Measurements from ENCODE around the gene SHISA5.

Gene SHISA5

DNA sequence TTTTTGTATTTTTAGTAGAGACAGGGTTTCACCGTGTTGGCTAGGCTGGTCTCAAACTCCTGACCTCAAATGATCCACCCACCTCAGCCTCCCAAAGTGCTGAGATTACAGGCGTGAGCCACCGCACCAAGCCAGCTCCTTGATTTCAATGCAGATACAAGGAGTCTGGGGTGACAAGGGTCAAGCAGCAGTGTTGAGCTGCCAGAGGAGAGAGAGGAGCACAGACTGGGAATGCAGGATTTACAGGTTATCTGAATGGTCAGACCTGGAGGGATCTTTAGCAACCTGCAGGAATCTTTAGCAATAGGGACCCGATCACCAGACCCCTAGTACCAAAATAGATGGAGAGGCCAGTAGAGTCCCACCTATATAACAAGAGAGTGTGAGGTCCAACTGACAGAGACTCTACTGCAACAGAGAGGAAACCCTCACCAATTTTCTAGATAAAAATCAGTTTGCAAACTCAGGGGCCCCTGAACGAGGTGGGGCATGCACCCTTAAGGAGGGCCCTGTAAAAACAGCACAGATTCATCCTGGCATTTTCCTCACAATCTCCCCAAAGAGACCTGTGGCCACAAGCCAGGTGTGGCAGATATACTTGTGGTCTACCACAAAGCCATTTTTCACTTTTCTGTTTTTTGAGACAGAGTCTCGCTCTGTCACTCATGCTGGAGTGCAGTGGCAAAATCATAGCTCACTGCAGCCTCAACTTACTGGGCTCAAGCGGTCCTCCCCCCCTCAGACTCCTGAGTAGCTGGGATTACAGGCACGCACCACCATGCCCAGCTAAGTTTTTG is 10.7 kb upstream of the SHISA5 start:
- H3K4me1 ChIP-seq (ENCODE audit: low read length) = peaks cover 3% of the 10 kb centered on the region; the same call in 1 of the 2 replicates
- H3K79me2 ChIP-seq (ENCODE audit: low read length) = no peaks in the 10 kb centered on the region
- TF ChIP-seq, protein P1, sequence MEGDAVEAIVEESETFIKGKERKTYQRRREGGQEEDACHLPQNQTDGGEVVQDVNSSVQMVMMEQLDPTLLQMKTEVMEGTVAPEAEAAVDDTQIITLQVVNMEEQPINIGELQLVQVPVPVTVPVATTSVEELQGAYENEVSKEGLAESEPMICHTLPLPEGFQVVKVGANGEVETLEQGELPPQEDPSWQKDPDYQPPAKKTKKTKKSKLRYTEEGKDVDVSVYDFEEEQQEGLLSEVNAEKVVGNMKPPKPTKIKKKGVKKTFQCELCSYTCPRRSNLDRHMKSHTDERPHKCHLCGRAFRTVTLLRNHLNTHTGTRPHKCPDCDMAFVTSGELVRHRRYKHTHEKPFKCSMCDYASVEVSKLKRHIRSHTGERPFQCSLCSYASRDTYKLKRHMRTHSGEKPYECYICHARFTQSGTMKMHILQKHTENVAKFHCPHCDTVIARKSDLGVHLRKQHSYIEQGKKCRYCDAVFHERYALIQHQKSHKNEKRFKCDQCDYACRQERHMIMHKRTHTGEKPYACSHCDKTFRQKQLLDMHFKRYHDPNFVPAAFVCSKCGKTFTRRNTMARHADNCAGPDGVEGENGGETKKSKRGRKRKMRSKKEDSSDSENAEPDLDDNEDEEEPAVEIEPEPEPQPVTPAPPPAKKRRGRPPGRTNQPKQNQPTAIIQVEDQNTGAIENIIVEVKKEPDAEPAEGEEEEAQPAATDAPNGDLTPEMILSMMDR (IDR thresholded peaks at IDR 0.05; ENCODE audit: low read depth, low read length) = no peak
- no peak for TF ChIP-seq EZH2phosphoT487 (IDR thresholded peaks at IDR 0.05; ENCODE audit: low read depth)
- peaks cover 6% of the 10 kb centered on the region for H3K27me3 ChIP-seq (ENCODE audit: low read depth, low read length)
- no peak overlapping the region for H3K27ac ChIP-seq (ENCODE audit: low read length)
- no peaks in the 10 kb centered on the region for H4K20me1 ChIP-seq (ENCODE audit: insufficient read depth, low read length)
- H3K36me3 ChIP-seq (replicated peaks; ENCODE audit: low read depth, low read length) = peaks cover 4% of the 10 kb centered on the region
- H3K9ac ChIP-seq (ENCODE audit: low read length) = no peak overlapping the region
- no peak overlapping the region for H2AFZ ChIP-seq (ENCODE audit: low read depth, low read length)
- H3K4me2 ChIP-seq (ENCODE audit: low read length) = no peak overlapping the region
- no peaks in the 10 kb centered on the region for H3K9me3 ChIP-seq (ENCODE audit: insufficient read depth, low read length)
- H3K4me3 ChIP-seq (ENCODE audit: low read length) = no peak overlapping the region

DNA sequence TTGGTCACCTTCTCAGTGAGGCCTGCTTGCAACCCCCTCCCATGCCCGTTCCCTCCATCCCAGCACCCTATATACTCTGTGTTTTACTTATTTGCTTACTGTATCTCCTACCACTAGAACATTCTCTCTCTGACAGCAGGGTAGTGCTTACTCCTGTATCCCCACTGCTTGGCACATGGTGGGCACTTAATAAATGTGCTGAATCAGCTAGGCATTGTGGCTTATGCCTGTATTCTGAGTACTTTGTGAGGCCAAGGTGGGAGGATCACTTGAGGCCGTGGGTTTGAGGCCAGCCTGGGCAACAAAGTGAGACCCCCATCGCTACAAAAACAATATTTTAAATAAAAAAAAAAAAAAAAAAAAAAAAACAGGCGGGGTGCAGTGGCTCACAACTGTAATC is 7.6 kb upstream of the SHISA5 start:
- Histone ChIP-seq H3K4me3 (ENCODE audit: low read length) (no peak overlapping the region), H2AFZ (ENCODE audit: low read depth, low read length) (no peak overlapping the region), H3K9ac (ENCODE audit: low read length) (no peak overlapping the region), H3K9me3 (ENCODE audit: insufficient read depth, low read length) (no peaks in the 10 kb centered on the region), H3K27me3 (ENCODE audit: low read depth, low read length) (peaks cover 6% of the 10 kb centered on the region), H4K20me1 (ENCODE audit: insufficient read depth, low read length) (no peaks in the 10 kb centered on the region), H3K27ac (ENCODE audit: low read length) (no peak overlapping the region), H3K4me1 (ENCODE audit: low read length) (peaks cover 18% of the 10 kb centered on the region), H3K36me3 (replicated peaks; ENCODE audit: low read depth, low read length) (no peaks in the 10 kb centered on the region), H3K79me2 (ENCODE audit: low read length) (no peaks in the 10 kb centered on the region), H3K4me2 (ENCODE audit: low read length) (no peak overlapping the region)
- TF ChIP-seq, protein P1 (IDR thresholded peaks at IDR 0.05; ENCODE audit: low read depth, low read length) = no peak
- no peak for TF ChIP-seq EZH2phosphoT487 (IDR thresholded peaks at IDR 0.05; ENCODE audit: low read depth)

DNA sequence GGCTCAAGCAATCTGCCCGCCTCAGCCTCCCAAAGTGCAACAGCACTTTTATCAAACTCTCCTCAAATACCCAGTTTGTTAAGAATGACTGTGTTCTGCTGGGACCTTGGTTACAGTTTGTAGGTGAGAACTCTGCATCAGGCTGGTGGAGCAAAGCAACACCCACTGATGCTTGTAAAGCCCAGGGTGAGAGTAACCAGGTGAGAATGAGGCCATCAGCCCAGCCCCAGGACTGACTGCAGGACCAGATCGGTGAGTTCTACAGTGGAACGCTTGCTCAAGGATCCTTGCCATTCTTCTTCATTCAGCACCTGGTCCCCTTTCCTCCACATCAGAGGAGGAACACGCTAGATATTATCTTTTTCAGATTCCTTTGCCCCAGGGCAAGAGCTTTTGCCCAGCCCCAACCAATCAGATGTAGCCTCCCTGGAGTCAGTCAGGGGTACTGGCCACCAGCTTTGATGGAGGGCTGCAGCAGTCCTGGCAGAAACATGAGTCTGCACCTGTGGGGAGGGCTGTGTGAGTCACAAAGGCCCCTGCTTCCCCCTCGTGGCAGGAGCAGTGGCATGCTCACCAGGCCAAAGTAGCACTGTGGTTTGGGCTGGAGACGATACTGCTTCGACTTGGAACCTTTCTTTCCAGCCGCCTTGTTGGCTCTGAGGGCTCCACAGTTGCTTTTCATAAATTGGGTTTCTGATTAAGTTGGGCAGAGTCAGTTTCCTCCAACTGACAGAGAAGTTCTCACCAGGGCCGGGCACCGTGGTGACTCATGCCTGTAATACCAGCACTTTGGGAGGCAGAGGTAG is 3.5 kb upstream of the SHISA5 start:
- peak overlapping the region; percentile 40 for H3K4me3 ChIP-seq (ENCODE audit: low read length)
- peaks cover 27% of the 10 kb centered on the region for H3K4me1 ChIP-seq (ENCODE audit: low read length)
- H3K9ac ChIP-seq (ENCODE audit: low read length) = no peak overlapping the region
- H4K20me1 ChIP-seq (ENCODE audit: insufficient read depth, low read length) = no peaks in the 10 kb centered on the region
- peaks cover 6% of the 10 kb centered on the region for H3K27me3 ChIP-seq (ENCODE audit: low read depth, low read length)
- no peaks in the 10 kb centered on the region for H3K9me3 ChIP-seq (ENCODE audit: insufficient read depth, low read length)
- H3K79me2 ChIP-seq (ENCODE audit: low read length) = no peaks in the 10 kb centered on the region
- H3K27ac ChIP-seq (ENCODE audit: low read length) = no peak overlapping the region
- TF ChIP-seq EZH2phosphoT487 (IDR thresholded peaks at IDR 0.05; ENCODE audit: low read depth) = no peak
- TF ChIP-seq, protein P1 (IDR thresholded peaks at IDR 0.05; ENCODE audit: low read depth, low read length) = peak; percentile 90
- H3K4me2 ChIP-seq (ENCODE audit: low read length) = peak overlapping the region; percentile 67
- no peaks in the 10 kb centered on the region for H3K36me3 ChIP-seq (replicated peaks; ENCODE audit: low read depth, low read length)
- H2AFZ ChIP-seq (ENCODE audit: low read depth, low read length) = peak overlapping the region; percentile 44; the same call in 1 of the 2 replicates

DNA sequence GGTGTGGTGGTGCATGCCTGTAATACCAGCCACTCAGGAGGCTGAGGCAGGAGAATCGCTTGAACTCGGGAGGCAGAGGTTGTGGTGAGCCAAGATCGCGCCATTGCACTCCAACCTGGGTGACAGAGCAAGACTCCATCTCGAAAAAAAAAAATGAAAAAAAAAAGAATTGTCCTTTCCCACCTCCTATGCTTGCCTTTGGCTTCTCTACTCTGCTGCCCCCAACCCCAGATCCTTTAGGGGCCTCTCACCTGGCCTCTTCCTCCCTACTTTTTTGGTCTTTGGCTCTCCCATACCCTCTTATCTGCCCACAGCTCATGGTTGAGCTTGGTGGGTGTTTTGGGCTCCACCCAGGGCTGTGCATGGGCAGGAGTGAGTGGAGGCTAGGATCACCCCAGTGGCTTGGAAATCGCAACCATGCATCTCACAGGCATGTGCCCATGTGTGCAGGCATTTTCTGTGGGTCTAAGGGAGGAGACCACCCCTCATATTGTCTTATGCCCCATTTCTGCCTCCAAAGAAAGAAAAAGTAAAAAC is 2.1 kb upstream of the SHISA5 start:
- no peaks in the 10 kb centered on the region for H3K9me3 ChIP-seq (ENCODE audit: insufficient read depth, low read length)
- no peak overlapping the region for H3K4me3 ChIP-seq (ENCODE audit: low read length)
- H3K4me2 ChIP-seq (ENCODE audit: low read length) = no peak overlapping the region
- H3K79me2 ChIP-seq (ENCODE audit: low read length) = no peaks in the 10 kb centered on the region
- H3K27me3 ChIP-seq (ENCODE audit: low read depth, low read length) = peaks cover 6% of the 10 kb centered on the region
- no peak overlapping the region for H3K27ac ChIP-seq (ENCODE audit: low read length)
- no peak overlapping the region for H2AFZ ChIP-seq (ENCODE audit: low read depth, low read length)
- TF ChIP-seq EZH2phosphoT487 (IDR thresholded peaks at IDR 0.05; ENCODE audit: low read depth) = no peak
- TF ChIP-seq, protein P1 (IDR thresholded peaks at IDR 0.05; ENCODE audit: low read depth, low read length) = no peak
- H3K36me3 ChIP-seq (replicated peaks; ENCODE audit: low read depth, low read length) = no peaks in the 10 kb centered on the region
- no peaks in the 10 kb centered on the region for H4K20me1 ChIP-seq (ENCODE audit: insufficient read depth, low read length)
- peaks cover 27% of the 10 kb centered on the region for H3K4me1 ChIP-seq (ENCODE audit: low read length)
- H3K9ac ChIP-seq (ENCODE audit: low read length) = no peak overlapping the region
